ENCODE data around the gene CHTF18.
"Not testable (repeated sequence)": the region's sequence is repeated elsewhere in the genome, so short reads cannot be mapped to it uniquely, and the experiment has no call there.

Gene CHTF18

DNA sequence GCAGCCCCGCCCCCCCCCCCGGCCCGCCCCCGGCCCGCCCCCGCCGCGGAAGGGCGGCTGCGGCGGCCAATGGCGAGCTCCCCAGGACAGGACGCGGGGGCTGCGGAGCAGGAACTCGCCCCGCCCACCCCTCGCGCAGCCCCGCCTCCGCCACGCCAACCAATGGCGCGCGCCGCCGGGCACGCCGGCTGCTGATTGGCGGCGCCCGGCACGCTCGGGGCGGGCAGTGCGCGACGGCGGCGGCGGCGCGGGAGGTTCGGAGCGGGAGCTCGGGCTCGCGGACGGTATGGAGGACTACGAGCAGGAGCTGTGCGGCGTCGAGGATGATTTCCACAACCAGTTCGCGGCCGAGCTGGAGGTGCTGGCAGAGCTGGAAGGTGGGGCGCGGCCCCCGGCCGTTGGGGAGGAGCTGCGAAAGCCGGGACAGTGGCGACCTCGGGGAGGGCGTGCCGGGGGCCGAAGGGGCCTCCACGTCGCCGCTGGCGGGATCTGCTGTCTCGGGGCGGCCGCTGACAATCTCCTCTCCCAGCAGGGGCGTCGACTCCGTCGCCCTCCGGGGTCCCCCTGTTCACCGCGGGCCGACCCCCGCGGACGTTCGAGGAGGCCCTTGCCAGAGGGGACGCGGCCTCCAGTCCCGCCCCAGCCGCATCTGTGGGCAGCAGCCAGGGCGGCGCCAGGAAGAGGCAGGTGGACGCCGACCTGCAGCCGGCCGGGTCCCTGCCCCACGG, at the start of gene CHTF18:
CHTF18 (plus strand) TSS at position 222 of the 728 bp plus-strand sequence; CDS start at position 287, 65 bp downstream.
- DNase-seq (ENCODE audit: low read depth in 2 of 2) = peak; percentile 87 to 92

- no peak for DNase-seq (ENCODE audit: low read depth in 2 of 2)
Measured at GRCh38 chr16:739560-740458, 48.6 kb upstream of the CHTF18 start.

GRCh38 chr16:740459-740763, 48.0 kb upstream of the CHTF18 start:
- no peak for DNase-seq (ENCODE audit: low read depth in 2 of 2)

GRCh38 chr16:740764-741505, 47.5 kb upstream of the CHTF18 start, which contains the start of gene CIAO3:
TSS of gene CIAO3 (minus strand) at chr16:740997. CDS start at chr16:740985, 12 bp downstream.
- DNase-seq (ENCODE audit: low read depth in 2 of 2) = peak; percentile 88

- no peak for DNase-seq (ENCODE audit: low read depth in 2 of 2)
Measured at GRCh38 chr16:741986-742629, 46.3 kb upstream of the CHTF18 start.

GRCh38 chr16:742894-743293, 45.5 kb upstream of the CHTF18 start:
- not testable (repeated sequence) for DNase-seq (ENCODE audit: low read depth in 2 of 2)

DNA sequence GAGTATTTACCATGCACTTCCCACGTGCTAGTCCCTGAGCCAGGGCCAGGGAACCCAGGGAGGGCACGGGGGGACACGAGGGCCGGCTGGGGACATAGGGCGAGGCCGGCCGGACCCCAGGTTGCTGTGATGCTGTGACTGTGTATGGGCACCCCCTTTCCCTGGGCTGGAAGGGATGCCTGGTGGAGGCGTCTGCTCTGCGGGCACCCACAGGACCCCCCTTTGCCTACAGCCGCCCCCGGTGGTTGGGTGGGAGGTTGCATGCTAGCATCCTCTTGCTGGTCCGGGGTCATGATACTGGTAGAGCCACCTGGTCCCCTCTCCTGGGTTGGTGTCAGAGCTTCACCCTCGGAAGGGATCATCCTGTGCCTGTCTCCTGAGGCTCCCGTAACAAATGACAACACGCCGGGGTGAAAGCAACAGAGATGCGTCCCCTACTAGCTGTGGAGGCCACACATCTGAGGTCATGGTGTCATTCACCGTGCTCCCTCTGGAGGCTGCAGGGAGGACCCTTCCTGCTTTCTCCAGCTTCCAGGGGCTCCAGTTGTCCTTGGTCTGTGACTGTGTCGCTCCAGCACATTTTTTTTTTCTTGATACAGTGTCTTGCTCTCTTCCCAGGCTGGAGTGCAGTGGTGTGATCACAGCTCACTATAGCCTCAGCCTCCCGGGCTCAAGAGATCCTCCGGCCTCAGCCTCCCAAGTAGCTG, 44.5 kb upstream of the CHTF18 start:
- no peak for DNase-seq (ENCODE audit: low read depth in 2 of 2)

DNA sequence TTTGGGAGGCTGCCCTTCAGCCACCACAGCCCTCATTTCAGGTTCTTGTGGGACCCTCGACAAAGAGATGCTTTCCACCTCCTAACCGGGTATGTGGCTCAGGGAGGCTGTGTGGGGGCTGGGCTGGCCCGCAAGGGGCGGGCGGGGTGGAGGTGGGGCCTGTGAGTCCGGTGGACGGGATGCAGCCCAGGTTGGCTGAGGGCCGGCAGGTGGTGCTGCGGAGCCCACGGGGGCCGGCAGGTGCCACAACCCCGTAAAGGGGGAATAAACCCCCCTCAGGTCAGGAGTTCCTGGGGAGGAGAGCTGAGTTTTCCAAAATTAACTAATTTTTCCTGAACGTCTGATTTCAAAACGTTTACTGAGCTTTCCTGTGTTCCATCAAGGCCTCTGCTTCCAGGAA, 42.7 kb upstream of the CHTF18 start:
- no peak for DNase-seq (ENCODE audit: low read depth in 2 of 2)

DNA sequence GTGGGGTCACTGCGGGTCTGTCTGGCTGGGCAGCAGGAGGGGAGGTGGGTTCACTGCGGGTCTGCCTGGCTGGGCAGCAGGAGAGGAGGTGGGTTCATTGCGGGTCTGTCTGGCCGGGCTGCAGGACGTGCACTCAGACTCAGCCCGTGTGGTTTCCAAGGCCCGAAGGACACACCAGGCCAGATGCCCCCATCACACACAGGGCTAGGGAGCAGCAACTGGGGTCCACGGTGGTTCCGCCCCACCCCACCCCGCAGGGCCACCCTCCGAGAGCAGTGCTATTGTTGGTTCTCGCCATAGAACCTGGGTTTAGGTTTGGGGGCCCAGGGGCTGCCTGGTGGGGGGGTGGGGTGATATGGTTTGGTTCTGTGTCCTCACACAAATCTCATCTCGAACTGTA, 41.8 kb upstream of the CHTF18 start:
- DNase-seq (ENCODE audit: low read depth in 2 of 2) = no peak

DNA sequence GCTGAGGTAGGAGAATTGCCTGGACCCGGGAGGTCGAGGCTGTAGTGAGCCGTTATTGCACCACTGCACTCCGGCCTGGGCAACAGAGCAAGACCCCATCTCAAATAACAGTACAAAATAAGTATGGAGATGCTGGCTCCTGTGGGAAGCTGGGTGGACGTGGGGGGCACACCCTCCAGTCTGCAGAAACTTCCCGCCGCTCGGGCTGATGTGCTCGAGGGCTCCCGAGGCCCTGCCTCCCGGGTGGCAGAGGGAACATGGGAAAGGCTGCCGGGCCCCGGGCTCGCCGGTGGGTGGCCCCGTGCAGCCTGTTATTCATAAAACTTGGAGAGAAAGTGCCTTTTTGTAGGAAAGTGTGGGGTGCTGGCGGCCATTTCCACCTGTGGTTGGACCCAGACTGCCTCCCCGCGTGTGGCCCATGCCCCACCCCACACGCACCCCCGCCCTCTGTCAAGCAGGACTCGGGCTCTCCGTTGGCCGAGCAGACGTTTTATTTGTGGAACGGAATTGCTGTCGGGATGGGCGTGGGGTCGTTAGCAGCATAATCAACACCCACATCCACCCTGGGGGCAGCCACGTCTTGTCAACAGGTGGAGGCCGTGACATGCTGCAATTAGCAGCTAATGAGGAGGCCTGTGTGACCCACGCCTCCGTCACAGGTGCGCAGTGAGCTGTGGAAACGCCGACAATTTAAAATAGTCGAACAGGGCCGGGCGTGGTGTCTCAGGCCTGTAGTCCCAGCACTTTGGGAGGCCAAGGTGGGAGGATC, 40.3 kb upstream of the CHTF18 start:
- no peak for DNase-seq (ENCODE audit: low read depth in 2 of 2)

GRCh38 chr16:749010-749409, 39.4 kb upstream of the CHTF18 start:
- no peak for DNase-seq (ENCODE audit: low read depth in 2 of 2)

DNA sequence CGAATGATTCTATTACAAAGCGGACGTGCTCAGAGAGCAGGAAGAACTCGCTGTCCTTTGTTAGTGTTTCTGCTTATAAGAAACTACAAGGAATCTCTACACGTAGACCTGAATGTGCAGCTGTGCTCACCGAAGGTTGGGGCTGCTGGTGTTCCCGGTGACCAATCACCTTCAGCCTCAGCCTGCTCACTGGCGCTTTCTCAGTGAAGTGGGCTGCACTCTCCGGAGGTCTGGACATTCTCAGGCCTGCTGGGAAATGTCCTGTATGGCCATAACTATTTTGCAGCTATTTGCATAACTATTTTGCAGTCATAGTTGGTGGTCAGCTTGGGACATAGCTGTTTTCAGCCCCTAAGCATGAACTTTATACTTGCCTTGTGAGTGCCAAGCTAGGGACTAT, 37.9 kb upstream of the CHTF18 start:
- DNase-seq (ENCODE audit: low read depth in 2 of 2) = no peak

GRCh38 chr16:751152-752006, 37.0 kb upstream of the CHTF18 start:
- no peak for DNase-seq (ENCODE audit: low read depth in 2 of 2)

- DNase-seq (ENCODE audit: low read depth in 2 of 2) = no peak
Measured at GRCh38 chr16:752007-752312, 36.5 kb upstream of the CHTF18 start.

- DNase-seq (ENCODE audit: low read depth in 2 of 2) = not testable (repeated sequence)
Measured at GRCh38 chr16:754121-754607, 34.3 kb upstream of the CHTF18 start.

DNA sequence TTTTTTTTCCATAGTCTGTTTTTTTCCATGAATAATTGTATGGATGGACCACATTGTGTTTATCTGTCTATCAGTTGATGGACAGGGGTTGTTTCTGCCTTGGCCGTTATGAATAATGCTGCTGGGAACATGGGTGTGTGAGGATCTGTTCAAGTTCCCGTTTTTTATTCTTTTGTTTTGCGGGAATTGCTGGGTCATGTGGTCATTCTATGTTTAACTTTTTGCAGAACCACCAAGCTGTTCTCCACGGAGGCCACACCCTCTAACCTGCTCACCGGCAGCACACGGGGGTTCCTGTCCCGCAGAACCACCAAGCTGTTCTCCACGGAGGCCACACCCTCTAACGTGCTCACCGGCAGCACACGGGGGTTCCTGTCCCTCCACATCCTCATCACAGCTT, 33.8 kb upstream of the CHTF18 start:
- no peak for DNase-seq (ENCODE audit: low read depth in 2 of 2)

DNA sequence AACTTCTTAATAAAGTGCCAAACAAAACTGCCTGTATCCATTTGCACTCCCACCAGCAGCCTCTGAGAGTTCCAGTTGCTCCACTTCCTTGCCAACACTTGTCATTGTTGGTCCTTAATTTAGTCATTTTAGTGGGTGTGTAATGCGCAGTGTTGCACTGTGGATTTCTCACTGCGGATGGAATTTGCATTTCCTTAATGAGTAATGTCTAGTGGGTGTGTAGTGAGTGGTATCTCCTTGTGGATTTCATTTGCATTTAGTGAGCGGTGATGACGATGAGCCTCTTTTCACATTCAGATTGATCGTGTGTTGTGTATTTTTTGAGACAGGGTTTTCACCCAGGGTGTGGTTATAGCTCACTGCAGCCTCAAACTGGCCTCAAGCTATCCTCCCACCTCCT, 32.0 kb upstream of the CHTF18 start:
- DNase-seq (ENCODE audit: low read depth in 2 of 2) = no peak

DNA sequence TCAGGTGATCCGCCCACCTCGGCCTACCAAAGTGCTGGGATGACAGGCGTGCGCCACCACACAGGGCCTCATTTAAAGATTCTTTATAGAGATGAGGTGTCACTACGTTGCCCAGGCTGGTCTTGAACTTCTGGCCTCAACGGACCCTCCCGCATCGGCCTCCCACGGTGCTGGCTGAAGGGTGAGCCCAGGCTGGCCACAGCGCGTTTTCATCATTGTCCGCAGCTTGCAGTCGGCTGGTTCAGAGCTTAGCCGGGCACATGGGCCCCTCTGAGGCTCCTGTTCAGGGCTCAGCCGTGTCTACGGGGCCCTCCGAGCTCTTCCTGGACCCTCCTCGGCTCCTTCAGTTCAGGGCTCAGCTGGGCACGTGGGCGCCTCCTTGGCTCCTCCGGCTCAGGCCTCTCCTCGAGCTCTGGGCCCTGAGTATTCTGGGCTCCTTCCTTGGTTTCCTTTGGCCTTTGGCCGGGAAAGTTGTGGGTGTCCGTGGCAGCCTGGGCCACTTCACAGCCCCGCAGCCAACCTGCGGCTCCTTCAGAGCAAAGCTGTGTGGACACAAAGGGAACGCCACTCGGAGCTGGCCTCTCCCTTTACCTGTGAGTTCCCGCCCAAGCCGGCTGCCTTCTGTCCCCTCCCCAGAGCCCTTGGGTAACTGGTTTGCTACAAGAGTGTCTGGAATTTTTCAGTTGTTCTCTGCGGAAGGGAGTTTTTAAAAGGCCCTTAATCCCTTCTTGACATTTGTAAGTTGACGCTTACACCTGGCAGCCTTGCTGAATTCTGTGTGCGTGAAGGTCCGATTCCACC, 29.1 kb upstream of the CHTF18 start:
- no peak for DNase-seq (ENCODE audit: low read depth in 2 of 2)

- no peak for DNase-seq (ENCODE audit: low read depth in 2 of 2)
Measured at GRCh38 chr16:760065-760464, 28.4 kb upstream of the CHTF18 start.
